H1 (cell line): Measurements from ENCODE around the gene H1-8.

Experiments used
- CBX5 ChIP-seq: fragments of 300-800, 300-1000 bp; sonication (generic); IDR thresholded peaks from 2 replicates; pipeline ENCODE4 v1.7.1; 2016; ENCODE audit warnings: antibody characterized with exemption, low read length, low read depth
- CTCF ChIP-seq, 3 experiments: IDR thresholded peaks; 1 replicate in 2 of 3; 2 replicates in 1 of 3; pipeline versions ENCODE4 v1.5.1 to v1.6.1; 2011; ENCODE audit warnings: low read length in 3 of 3, mild to moderate bottlenecking in 3 of 3, inconsistent platforms in 2 of 3, low read depth in 1 of 3, moderate library complexity in 1 of 3; ENCODE audit not compliant: insufficient read depth in 1 of 3; ENCODE audit errors: control extremely low read depth in 1 of 3
- EP300 ChIP-seq, 2 experiments: IDR thresholded peaks; 1 replicate in 1 of 2; 2 replicates in 1 of 2; pipeline ENCODE4 v1.6.1; 2011 to 2012; ENCODE audit warnings: low read depth in 2 of 2, low read length in 2 of 2, mild to moderate bottlenecking in 2 of 2, borderline replicate concordance in 1 of 2, inconsistent platforms in 1 of 2, moderate library complexity in 1 of 2
- POLR2AphosphoS5 ChIP-seq: IDR thresholded peaks from 2 replicates; pipeline ENCODE4 v1.6.1; 2011; ENCODE audit warnings: low read depth, low read length
- SP1 ChIP-seq: IDR thresholded peaks from 2 replicates; pipeline ENCODE4 v1.6.1; 2011; ENCODE audit warnings: low read depth, low read length
- TAF1 ChIP-seq: IDR thresholded peaks from 2 replicates; pipeline ENCODE4 v1.6.1; 2011; ENCODE audit warnings: mild to moderate bottlenecking, low read depth, low read length

- no peak for TF ChIP-seq CTCF (IDR thresholded peaks at IDR 0.05; ENCODE audit: control extremely low read depth in 1 of 3, insufficient read depth in 1 of 3, low read depth in 1 of 3, low read length in 3 of 3)
- no peak for TF ChIP-seq TAF1
- TF ChIP-seq CBX5: no peak
- TF ChIP-seq EP300 (IDR thresholded peaks at IDR 0.05; ENCODE audit: borderline replicate concordance in 1 of 2, low read depth in 2 of 2, low read length in 2 of 2): no peak
- TF ChIP-seq POLR2AphosphoS5: no peak
- no peak for TF ChIP-seq SP1
These were observed 25.0 kb downstream of the H1-8 start for GRCh38 chr3:129567939-129568338.
